ENCODE results near the gene OPN4. TPM values are rescaled to one million over a fixed set of nuclear protein-coding genes. Genes with fewer than 3 reads are reported as not detected.

The OPN4 gene
- polyA plus RNA-seq, 2 of the 4 experiments (the other 2 are of a cell fraction), result not detected

Other genes with a start within 250 kb of the OPN4 start
- 20.1 and 25.6 TPM in 2 replicates for gene WAPL, start 132.8 kb upstream of the OPN4 start, polyA plus RNA-seq (2011; rRNA removed)
- 15.4 to 16.6 TPM (median 15.7 TPM) in 3 replicates for gene WAPL, start 132.8 kb upstream of the OPN4 start, polyA plus RNA-seq (2017; fragmentation: RNase III; extraction: RNeasy Plus Mini Kit Qiagen cat#74134 plus additional on column Dnase treatment)
- gene LDB3, start 14.0 kb downstream of the OPN4 start, polyA plus RNA-seq (2011; rRNA removed), result 0.08 and 0.13 TPM in 2 replicates
- 0.08 to 0.15 TPM (median 0.13 TPM) in 3 replicates for gene LDB3, start 14.0 kb downstream of the OPN4 start, polyA plus RNA-seq (2017; fragmentation: RNase III; extraction: RNeasy Plus Mini Kit Qiagen cat#74134 plus additional on column Dnase treatment)
- gene BMPR1A, start 102.1 kb downstream of the OPN4 start, polyA plus RNA-seq (2011; rRNA removed), result 34.6 and 39.0 TPM in 2 replicates
- gene BMPR1A, start 102.1 kb downstream of the OPN4 start, polyA plus RNA-seq (2017; fragmentation: RNase III; extraction: RNeasy Plus Mini Kit Qiagen cat#74134 plus additional on column Dnase treatment), result 24.4 to 25.5 TPM (median 25.5 TPM) in 3 replicates

Measured in A549 (cell line).